AG04450 (cell line): Measurements from ENCODE around the gene RPL38. TPM values are rescaled to one million over a fixed set of nuclear protein-coding genes. Genes with fewer than 3 reads are reported as not detected.

Experiments used
- CTCF ChIA-PET: fragments of 300-600, 350-600 bp; formaldehyde crosslinking; extraction: SDS; loops from one replicate; lab custom pipeline; 2022; ENCODE audit warnings: antibody characterized with exemption, inconsistent platforms; lab: Charles Lee
- POLR2A ChIA-PET: fragments of 350-600 bp; formaldehyde crosslinking; extraction: SDS; loops from one replicate; lab custom pipeline; 2021; ENCODE audit warnings: antibody characterized with exemption, inconsistent platforms; lab: Yijun Ruan, JAX
- DNase-seq: peaks from one replicate; pipeline ENCODE4 v3.0.0-alpha.2; 2011; ENCODE audit warnings: low read depth, low spot score
- H3K27ac ChIP-seq: one replicate; pipeline ENCODE4 v1.5.1; 2012; ENCODE audit warnings: low read depth, low read length, control low read depth
- H3K27me3 ChIP-seq: one replicate; pipeline ENCODE4 v1.6.0; 2012; ENCODE audit warnings: low read length; ENCODE audit not compliant: control insufficient read depth, insufficient read depth
- H3K4me3 ChIP-seq: 2 replicates; pipeline ENCODE4 v1.5.1; 2011; ENCODE audit warnings: mild to moderate bottlenecking, low read depth, low read length, control low read depth
- H3K9me3 ChIP-seq: 2 replicates; pipeline ENCODE4 v1.5.1; 2012; ENCODE audit warnings: low read length; ENCODE audit not compliant: control insufficient read depth, insufficient read depth
- polyA plus RNA-seq: library from polyadenylated mRNA; depleted of rRNA; stranded (reverse); fragments of >200 nt; gene quantifications from 2 replicates; pipeline ENCODE4 v1.2.3, GENCODE V29; 2011
- TF ChIP-seq, protein P1 (sequence below): IDR thresholded peaks from 2 replicates; pipeline ENCODE4 v1.5.1; 2011; ENCODE audit warnings: low read depth, low read length, control low read depth, inconsistent platforms

RPL38 gene
- polyA plus RNA-seq, 1 experiment: 2,383 TPM

DNA sequence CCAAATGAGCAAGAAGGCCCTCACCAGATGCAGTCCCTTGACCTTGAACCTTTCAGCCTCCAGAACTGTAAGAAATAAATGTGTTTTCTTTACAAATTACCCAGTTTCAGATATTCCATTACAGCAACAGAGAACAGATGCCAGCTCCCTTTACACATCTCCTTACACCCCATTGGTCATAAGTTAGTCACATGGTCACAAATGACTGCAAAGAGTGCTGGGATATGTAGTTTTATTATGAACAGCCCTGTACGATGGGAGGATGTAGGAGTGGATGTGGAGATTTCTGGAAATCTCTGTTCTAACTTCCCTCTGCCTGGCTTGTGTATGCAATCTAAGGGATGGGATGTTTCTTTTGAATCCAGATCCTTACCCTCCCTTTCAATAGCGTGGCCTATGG is 13.3 kb upstream of the RPL38 start:
- H3K27ac ChIP-seq: no peak overlapping the region
- no peak for DNase-seq
- H3K9me3 ChIP-seq: no peaks in the 10 kb centered on the region
- TF ChIP-seq, protein P1, sequence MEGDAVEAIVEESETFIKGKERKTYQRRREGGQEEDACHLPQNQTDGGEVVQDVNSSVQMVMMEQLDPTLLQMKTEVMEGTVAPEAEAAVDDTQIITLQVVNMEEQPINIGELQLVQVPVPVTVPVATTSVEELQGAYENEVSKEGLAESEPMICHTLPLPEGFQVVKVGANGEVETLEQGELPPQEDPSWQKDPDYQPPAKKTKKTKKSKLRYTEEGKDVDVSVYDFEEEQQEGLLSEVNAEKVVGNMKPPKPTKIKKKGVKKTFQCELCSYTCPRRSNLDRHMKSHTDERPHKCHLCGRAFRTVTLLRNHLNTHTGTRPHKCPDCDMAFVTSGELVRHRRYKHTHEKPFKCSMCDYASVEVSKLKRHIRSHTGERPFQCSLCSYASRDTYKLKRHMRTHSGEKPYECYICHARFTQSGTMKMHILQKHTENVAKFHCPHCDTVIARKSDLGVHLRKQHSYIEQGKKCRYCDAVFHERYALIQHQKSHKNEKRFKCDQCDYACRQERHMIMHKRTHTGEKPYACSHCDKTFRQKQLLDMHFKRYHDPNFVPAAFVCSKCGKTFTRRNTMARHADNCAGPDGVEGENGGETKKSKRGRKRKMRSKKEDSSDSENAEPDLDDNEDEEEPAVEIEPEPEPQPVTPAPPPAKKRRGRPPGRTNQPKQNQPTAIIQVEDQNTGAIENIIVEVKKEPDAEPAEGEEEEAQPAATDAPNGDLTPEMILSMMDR: no peak
- H3K4me3 ChIP-seq: no peak overlapping the region
- H3K27me3 ChIP-seq: peaks cover 4% of the 10 kb centered on the region
- POLR2A ChIA-PET: no interaction called here
- CTCF ChIA-PET: interaction anchor here (3.1 to 4.1 kb wide), 2 partner anchors 9 to 13 kb away, joined by 27 to 31 read pairs; partner anchors contain the start of gene RPL38

DNA sequence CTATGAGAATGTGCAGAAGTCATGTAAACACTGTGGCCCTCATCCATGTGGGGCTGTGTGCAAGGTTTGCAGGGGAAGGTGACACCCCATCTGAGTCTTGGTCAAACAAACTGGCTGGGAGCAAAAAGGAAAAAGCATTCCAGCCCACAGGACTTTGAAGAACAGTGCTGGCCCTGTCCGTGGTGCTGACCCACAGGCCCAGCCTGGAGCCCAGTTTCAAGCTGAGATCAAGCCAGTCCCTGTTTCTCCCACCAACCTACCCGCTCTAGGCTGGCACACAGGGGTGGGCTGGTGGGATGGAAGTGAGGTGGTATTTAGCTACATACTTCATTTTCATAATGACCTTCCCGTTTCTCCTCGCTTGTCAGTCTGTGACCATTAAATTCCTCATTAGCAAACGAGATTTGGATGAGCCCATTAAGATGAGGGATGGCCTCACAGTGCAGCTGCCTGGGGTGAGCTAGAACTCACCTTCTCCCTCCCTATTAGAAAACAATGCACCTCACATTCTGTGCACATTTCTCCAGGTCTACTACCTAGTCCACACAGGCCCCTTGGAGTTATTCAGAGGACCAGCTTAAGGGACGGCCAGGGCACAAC is 12.6 kb upstream of the RPL38 start:
- Histone ChIP-seq H3K9me3 (no peaks in the 10 kb centered on the region), H3K27me3 (peaks cover 7% of the 10 kb centered on the region), H3K27ac (no peak overlapping the region), H3K4me3 (no peak overlapping the region)
- no peak for DNase-seq
- TF ChIP-seq, protein P1: no peak
- ChIA-PET CTCF (interaction anchor here (0.9 to 4.1 kb wide), 3 partner anchors 8 to 761 kb away, joined by 4 to 31 read pairs (median 27); partner anchors contain the start of gene RPL38), POLR2A (no interaction called here)

DNA sequence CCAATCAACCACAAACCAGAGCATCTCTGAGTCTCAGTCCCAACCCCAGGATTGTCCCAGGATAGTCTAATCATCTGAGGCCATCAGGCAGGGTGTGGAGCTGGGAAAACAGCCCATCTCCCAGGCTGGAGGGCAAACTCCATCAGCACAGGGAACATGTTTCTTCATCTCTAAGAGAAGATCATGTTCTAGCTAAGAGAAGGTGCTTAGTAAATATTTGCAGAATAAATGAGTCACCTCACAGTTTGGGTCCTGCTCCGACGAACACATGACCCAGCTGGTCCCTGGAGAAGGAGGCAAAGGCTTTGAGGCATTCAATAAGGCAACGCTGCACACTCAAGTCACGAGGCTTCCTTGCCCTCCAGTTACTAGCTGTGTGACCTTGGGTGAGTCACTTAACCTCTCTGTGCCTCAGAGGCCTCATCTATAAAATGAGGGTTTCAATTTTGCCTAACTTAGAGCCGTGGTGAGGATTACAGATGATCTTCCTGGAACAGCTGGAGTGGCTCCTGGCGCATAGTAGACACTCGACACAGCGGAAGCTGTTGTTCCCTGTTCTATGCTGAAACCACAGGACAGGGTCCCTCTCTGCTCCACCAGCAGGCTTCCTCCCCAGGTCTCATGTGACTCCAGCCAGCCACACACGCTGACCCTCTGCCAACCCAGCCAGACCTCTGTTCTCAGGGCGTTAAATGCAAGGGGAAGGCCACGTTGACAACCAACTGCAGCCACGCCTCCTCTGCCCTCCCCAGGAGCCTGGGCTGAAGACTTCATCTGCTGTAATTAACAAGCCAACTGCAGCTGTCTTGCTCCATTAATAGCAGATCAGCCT is 10.3 kb upstream of the RPL38 start:
- H3K27ac ChIP-seq: no peak overlapping the region
- ChIA-PET POLR2A (interaction anchor here (0.7 to 1.4 kb wide), 2 partner anchors 10 to 27 kb away, joined by 3 to 4 read pairs; partner anchors contain the start of gene RPL38), CTCF (interaction anchor here (4.1 kb wide), 1 partner anchor 10 kb away, joined by 31 read pairs; the partner anchor contains the start of gene RPL38)
- H3K27me3 ChIP-seq: peaks cover 16% of the 10 kb centered on the region
- DNase-seq: no peak
- no peaks in the 10 kb centered on the region for H3K9me3 ChIP-seq
- no peak overlapping the region for H3K4me3 ChIP-seq
- TF ChIP-seq, protein P1: no peak

DNA sequence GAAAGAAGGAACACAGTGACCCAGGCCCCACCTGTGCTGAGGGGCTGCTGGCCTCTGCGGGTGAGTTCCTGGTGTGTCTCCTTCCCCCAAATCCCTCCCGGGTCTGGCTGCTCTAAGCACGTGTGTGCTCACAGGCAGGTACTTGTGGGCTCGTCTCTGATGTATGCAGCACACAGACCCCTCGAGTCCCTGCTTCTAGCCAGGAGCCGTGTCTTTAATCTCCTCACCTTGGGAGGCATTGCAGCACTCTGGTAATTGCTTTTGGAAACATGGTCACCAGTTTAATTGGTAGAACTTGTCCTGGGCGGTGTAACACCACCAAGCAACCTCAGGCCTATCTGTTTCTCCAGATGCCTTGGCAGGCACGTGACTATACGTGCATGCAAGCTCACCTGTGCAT is 8.8 kb upstream of the RPL38 start:
- no peak overlapping the region for H3K4me3 ChIP-seq
- POLR2A ChIA-PET: interaction anchor here (1.0 kb wide), 1 partner anchor 9 kb away, joined by 5 read pairs; the partner anchor contains the start of gene RPL38
- H3K27ac ChIP-seq: no peak overlapping the region
- no peak for DNase-seq
- CTCF ChIA-PET: interaction anchor here (0.5 to 0.9 kb wide), 2 partner anchors 8 to 18 kb away, joined by 3 to 8 read pairs; no protein-coding TSS in a partner anchor
- peaks cover 22% of the 10 kb centered on the region for H3K27me3 ChIP-seq
- H3K9me3 ChIP-seq: no peaks in the 10 kb centered on the region
- TF ChIP-seq, protein P1: no peak
